GM10266 (cell line): ENCODE measurements around the gene MTUS2.
"Not testable (repeated sequence)": the region's sequence is repeated elsewhere in the genome, so short reads cannot be mapped to it uniquely, and the experiment has no call there.

Source experiments
- DNase-seq: peaks from one replicate; pipeline ENCODE4 v3.0.0; 2012; ENCODE audit errors: extremely low spot score
- TF ChIP-seq, protein P1 (sequence below): IDR thresholded peaks from 2 replicates; pipeline ENCODE4 v1.5.1; 2012; ENCODE audit warnings: mild to moderate bottlenecking, low read depth; ENCODE audit not compliant: control insufficient read depth, insufficient read depth; ENCODE audit errors: missing control alignments

The MTUS2 gene

GRCh38 chr13:29323954-29324353 is 503.8 kb downstream of the MTUS2 start:
- TF ChIP-seq, protein P1, sequence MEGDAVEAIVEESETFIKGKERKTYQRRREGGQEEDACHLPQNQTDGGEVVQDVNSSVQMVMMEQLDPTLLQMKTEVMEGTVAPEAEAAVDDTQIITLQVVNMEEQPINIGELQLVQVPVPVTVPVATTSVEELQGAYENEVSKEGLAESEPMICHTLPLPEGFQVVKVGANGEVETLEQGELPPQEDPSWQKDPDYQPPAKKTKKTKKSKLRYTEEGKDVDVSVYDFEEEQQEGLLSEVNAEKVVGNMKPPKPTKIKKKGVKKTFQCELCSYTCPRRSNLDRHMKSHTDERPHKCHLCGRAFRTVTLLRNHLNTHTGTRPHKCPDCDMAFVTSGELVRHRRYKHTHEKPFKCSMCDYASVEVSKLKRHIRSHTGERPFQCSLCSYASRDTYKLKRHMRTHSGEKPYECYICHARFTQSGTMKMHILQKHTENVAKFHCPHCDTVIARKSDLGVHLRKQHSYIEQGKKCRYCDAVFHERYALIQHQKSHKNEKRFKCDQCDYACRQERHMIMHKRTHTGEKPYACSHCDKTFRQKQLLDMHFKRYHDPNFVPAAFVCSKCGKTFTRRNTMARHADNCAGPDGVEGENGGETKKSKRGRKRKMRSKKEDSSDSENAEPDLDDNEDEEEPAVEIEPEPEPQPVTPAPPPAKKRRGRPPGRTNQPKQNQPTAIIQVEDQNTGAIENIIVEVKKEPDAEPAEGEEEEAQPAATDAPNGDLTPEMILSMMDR = no peak
- no peak for DNase-seq

DNA sequence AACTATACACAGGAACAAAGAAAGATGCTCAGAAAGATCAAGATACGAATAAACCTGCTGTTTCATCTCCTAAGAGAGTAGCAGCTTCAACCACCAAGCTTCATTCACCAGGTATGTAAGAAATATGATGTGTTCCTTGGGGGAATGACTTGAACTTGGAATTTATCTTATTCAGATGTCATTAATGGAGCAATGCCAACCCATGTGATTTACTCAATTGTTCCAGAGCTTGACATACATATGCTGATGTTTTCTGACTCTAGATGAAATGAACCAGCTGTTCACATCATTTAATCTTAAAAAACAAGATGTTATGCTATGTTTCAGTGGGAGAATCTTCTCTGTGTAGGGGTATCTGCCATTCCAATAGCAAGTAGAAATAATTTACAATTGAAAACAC is 504.5 kb downstream of the MTUS2 start:
- DNase-seq = no peak
- TF ChIP-seq, protein P1 = no peak

- no peak for DNase-seq
- TF ChIP-seq, protein P1 = no peak
These were observed 508.4 kb downstream of the MTUS2 start for GRCh38 chr13:29328501-29328900.

- no peak for DNase-seq
- TF ChIP-seq, protein P1 = no peak
These were observed 516.2 kb downstream of the MTUS2 start for GRCh38 chr13:29336356-29336755.

DNA sequence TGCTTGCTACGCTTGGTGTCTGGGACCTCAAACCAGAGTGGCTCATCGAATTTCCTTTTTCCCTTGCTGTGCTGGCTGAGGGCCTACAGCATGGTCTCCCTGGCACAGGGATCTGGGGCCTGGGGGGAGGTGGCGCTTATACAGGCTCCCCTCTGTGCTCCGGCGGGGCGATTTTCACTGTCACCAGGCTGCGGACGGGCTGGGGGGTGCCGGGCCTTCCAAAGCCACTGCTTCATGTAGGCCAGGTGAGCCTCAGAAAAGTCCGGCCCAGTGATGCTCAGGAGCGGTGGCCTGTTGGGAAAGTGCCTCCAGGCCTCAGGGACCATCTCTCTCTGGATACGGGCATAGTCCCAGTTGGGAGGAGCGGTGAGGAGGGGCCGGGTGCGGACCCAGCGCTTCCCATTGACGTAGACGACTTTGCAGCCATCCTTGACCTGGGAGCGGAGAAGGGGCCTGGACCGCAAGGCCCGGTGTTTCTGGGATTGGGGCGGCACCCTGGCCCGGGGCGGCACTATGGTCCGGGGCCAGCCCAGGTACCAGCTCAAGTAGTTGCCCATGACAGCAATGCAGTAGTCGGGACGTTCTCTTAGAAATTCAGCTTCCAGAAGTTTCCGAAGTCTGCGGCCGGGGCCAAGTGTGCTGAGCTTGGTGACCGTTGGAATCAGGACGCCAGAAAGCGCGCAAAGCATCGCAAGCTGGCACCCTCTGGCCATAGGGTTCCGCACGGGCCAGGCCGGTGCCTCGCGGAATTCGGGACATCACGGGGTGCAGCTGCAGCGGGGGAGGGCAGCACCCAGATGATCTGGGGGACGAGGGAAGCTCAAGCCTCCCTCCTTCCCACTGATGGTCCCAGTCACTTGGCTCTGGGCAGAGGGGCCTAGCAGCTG is 519.5 kb downstream of the MTUS2 start:
- TF ChIP-seq, protein P1 = no peak
- no peak for DNase-seq

DNA sequence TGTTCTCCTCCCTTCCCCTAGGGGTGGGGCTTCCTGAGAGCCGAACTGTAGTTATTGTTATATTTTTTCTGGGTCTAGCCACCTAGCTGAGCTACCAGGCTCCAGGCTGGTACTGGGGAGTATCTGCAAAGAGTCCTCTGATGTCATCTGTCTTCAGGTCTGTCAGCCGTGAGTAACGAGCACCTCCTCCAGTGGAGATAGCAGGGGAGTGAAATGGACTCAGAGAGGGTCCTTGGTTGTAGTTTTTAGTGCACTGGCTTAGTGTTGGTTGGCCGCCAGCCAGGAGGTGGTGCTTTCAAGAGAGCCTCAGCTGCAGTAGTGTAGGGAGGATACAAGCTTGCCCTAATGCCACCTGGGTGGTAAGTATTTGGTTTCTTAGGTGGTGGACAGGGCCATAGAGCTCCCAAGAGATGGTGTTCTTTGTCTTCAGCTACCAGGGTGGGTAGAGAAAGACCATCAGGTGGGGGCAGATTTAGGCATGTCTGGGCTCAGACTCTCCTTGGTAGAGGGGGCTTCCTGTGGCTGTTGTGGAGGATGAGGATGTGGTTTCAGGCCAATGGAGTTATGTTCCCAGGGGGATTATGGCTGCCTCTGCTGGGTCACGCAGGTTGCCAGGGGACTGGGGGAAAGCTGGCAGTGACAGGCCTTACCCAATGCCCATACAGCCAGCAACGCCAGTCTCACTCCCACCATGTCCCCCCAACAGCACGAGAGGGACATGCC is 525.9 kb downstream of the MTUS2 start:
- DNase-seq = not testable (repeated sequence)

- TF ChIP-seq, protein P1 = no peak
- DNase-seq = no peak
These were observed 534.9 kb downstream of the MTUS2 start for GRCh38 chr13:29355029-29355428.
